Smooth muscle cell (in vitro differentiated cells): ENCODE results near the gene LRCH4. TPM values are rescaled to one million over a fixed set of nuclear protein-coding genes. Genes with fewer than 3 reads are reported as not detected.

Source experiments
- DNase-seq: peaks from one replicate; lab custom pipeline; 2025; ENCODE audit not compliant: unreplicated experiment; lab: John Stamatoyannopoulos, UW
- H2AFZ ChIP-seq: fragments of 200-600 bp; sonication (generic); 2 replicates; pipeline ENCODE4 v1.6.0; 2016; ENCODE audit warnings: antibody characterized with exemption, low read depth, mild to moderate bottlenecking
- H3F3A ChIP-seq: fragments of 200-600 bp; sonication (generic); 2 replicates; pipeline ENCODE4 v1.6.0; 2017; ENCODE audit warnings: antibody characterized with exemption, low read depth
- H3K27ac ChIP-seq: fragments of 200-600 bp; sonication (generic); 2 replicates; pipeline ENCODE4 v1.5.1; 2016; ENCODE audit warnings: low read depth, mild to moderate bottlenecking
- H3K27me3 ChIP-seq: fragments of 200-600 bp; sonication (generic); 2 replicates; pipeline ENCODE4 v1.6.1; 2016; ENCODE audit warnings: low read depth, mild to moderate bottlenecking
- H3K36me3 ChIP-seq: fragments of 200-600 bp; sonication (generic); 2 replicates; pipeline ENCODE4 v1.5.1; 2016; ENCODE audit warnings: low read depth
- H3K4me1 ChIP-seq: fragments of 200-600 bp; sonication (generic); 2 replicates; pipeline ENCODE4 v1.5.1; 2016; ENCODE audit warnings: low read depth
- H3K4me2 ChIP-seq: fragments of 200-600 bp; sonication (generic); 2 replicates; pipeline ENCODE4 v1.6.0; 2016; ENCODE audit warnings: mild to moderate bottlenecking
- H3K4me3 ChIP-seq: fragments of 200-600 bp; sonication (generic); 2 replicates; pipeline ENCODE4 v1.5.1; 2016; ENCODE audit warnings: mild to moderate bottlenecking
- H3K79me2 ChIP-seq: fragments of 200-600 bp; sonication (generic); 2 replicates; pipeline ENCODE4 v1.6.0; 2016; ENCODE audit warnings: low read depth, mild to moderate bottlenecking
- H3K9ac ChIP-seq: fragments of 200-600 bp; sonication (generic); 2 replicates; pipeline ENCODE4 v1.6.0; 2016; ENCODE audit warnings: low read depth
- H3K9me3 ChIP-seq: fragments of 200-600 bp; sonication (generic); replicated peaks from 2 replicates; pipeline ENCODE4 v1.5.1; 2016; ENCODE audit warnings: low read depth
- H4K20me1 ChIP-seq: fragments of 200-600 bp; sonication (generic); 2 replicates; pipeline ENCODE4 v1.6.0; 2016; ENCODE audit warnings: low read depth
- CTCF ChIP-seq: fragments of 200-600 bp; sonication (generic); IDR thresholded peaks from 2 replicates; pipeline ENCODE4 v1.5.1; 2017; ENCODE audit warnings: borderline replicate concordance, mild to moderate bottlenecking, antibody characterized with exemption; ENCODE audit not compliant: insufficient read depth, poor library complexity, severe bottlenecking
- whole genome bisulfite sequencing: methylation state at CpG from one replicate; pipeline ENCODE4 v1.1.7; 2016; ENCODE audit warnings: low lambda C conversion rate; 5-methylcytosine and 5-hydroxymethylcytosine counted together
- polyA plus RNA-seq: library from polyadenylated mRNA; unstranded; fragments of >200 nt; fragmentation: Nextera tagmentation; extraction: Ambion mirVana; gene quantifications from 2 replicates; pipeline ENCODE4 v1.2.1, GENCODE V29; 2016
- total RNA-seq: library from RNA; depleted of rRNA; stranded (reverse); fragments of >200 nt; gene quantifications from 2 replicates; pipeline ENCODE4 v1.2.3, GENCODE V29; 2014

Gene LRCH4
- total and polyA plus RNA-seq, 2 experiments from 2014 or later = 48.2 to 58.5 TPM

GRCh38 chr7:100600730-100601038 is 14.8 kb upstream of the LRCH4 start:
- H3K9me3 ChIP-seq = no peaks in the 10 kb centered on the region
- no peak for TF ChIP-seq CTCF
- peaks cover 15% of the 10 kb centered on the region for H3F3A ChIP-seq
- peaks cover 19% of the 10 kb centered on the region for H3K4me1 ChIP-seq
- no peak overlapping the region for H3K4me2 ChIP-seq
- WGBS = 91% methylated on average over 9 of the region's 9 CpGs
- H3K36me3 ChIP-seq = no peaks in the 10 kb centered on the region
- no peak for DNase-seq
- no peak overlapping the region for H3K9ac ChIP-seq
- H3K27ac ChIP-seq = no peak overlapping the region
- no peaks in the 10 kb centered on the region for H3K27me3 ChIP-seq
- peaks cover 3% of the 10 kb centered on the region for H3K79me2 ChIP-seq
- peaks cover 14% of the 10 kb centered on the region for H4K20me1 ChIP-seq
- no peak overlapping the region for H3K4me3 ChIP-seq
- H2AFZ ChIP-seq = no peak overlapping the region

- Histone ChIP-seq H4K20me1 (peaks cover 8% of the 10 kb centered on the region), H3K4me3 (no peak overlapping the region), H3K27me3 (no peaks in the 10 kb centered on the region), H3K4me2 (no peak overlapping the region), H3K36me3 (no peaks in the 10 kb centered on the region), H3K9me3 (no peaks in the 10 kb centered on the region), H3K27ac (no peak overlapping the region), H3K4me1 (peaks cover 16% of the 10 kb centered on the region), H2AFZ (no peak overlapping the region), H3K9ac (no peak overlapping the region), H3F3A (peaks cover 13% of the 10 kb centered on the region), H3K79me2 (peaks cover 3% of the 10 kb centered on the region)
- TF ChIP-seq CTCF = no peak
- 92% methylated on average over 18 of the region's 18 CpGs for WGBS
- DNase-seq = no peak
Measured at GRCh38 chr7:100599911-100600729, 14.2 kb upstream of the LRCH4 start.

DNA sequence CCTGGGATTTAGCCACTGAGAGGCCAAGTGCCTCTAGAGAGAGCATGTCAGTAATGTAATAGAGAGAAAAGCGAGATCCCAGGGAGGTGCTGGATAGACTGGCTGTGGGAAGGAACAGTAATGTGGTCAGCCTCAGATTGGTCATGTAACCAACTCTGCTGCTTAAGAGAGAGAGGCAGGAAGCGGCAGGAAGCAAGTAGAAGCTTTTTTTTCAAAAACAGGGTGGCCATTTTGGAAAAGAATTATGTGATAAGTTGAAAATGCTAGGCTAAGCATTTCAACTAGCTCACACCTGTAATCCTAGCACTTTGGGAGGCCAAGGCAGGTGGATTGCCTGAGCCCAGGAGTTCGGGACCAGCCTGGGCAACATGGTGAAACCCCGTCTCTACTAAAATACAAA is 12.5 kb upstream of the LRCH4 start:
- Histone ChIP-seq H2AFZ (no peak overlapping the region), H3K9me3 (no peaks in the 10 kb centered on the region)
- 82% methylated on average over 4 of the region's 4 CpGs for WGBS

More for the DNA sequence above, 12.5 kb upstream of the LRCH4 start:
- Histone ChIP-seq H3K9ac (no peak overlapping the region), H4K20me1 (no peaks in the 10 kb centered on the region), H3K4me2 (no peak overlapping the region), H3F3A (no peaks in the 10 kb centered on the region), H3K4me1 (peaks cover 12% of the 10 kb centered on the region), H3K4me3 (no peak overlapping the region), H3K27me3 (no peaks in the 10 kb centered on the region), H3K27ac (no peak overlapping the region), H3K36me3 (no peaks in the 10 kb centered on the region), H3K79me2 (peaks cover 3% of the 10 kb centered on the region)
- TF ChIP-seq CTCF = no peak
- DNase-seq = no peak
